Neutrophil (primary cell): ENCODE results near the gene SLC6A16.
"Not testable (repeated sequence)": the region's sequence is repeated elsewhere in the genome, so short reads cannot be mapped to it uniquely, and the experiment has no call there.

ENCODE experiments used
- H3K27ac ChIP-seq: fragments of 200-600 bp; sonication (generic); 2 replicates; pipeline ENCODE4 v1.5.1; 2016; ENCODE audit warnings: mild to moderate bottlenecking, moderate library complexity
- H3K27me3 ChIP-seq: fragments of 200-600 bp; sonication (generic); 2 replicates; pipeline ENCODE4 v1.6.0; 2016; ENCODE audit warnings: mild to moderate bottlenecking
- H3K36me3 ChIP-seq: fragments of 200-600 bp; sonication (generic); 2 replicates; pipeline ENCODE4 v1.5.1; 2017
- H3K4me1 ChIP-seq, 2 experiments: fragments of 200-600 bp in 1 of 2; sonication (generic) in 1 of 2; 1 replicate in 1 of 2; 2 replicates in 1 of 2; pipeline versions ENCODE4 v1.5.1 to v1.6.1; 2013 to 2016; ENCODE audit warnings: low read depth in 1 of 2, low read length in 1 of 2, mild to moderate bottlenecking in 1 of 2, moderate library complexity in 1 of 2; ENCODE audit not compliant: control insufficient read depth in 1 of 2, insufficient read depth in 1 of 2
- H3K4me3 ChIP-seq, 2 experiments: fragments of 200-600 bp in 1 of 2; sonication (generic) in 1 of 2; 1 replicate in 1 of 2; 2 replicates in 1 of 2; pipeline ENCODE4 v1.5.1; 2013 to 2016; ENCODE audit warnings: low read depth in 1 of 2, low read length in 1 of 2, mild to moderate bottlenecking in 1 of 2, moderate library complexity in 1 of 2
- H3K9me3 ChIP-seq: fragments of 200-600 bp; sonication (generic); 2 replicates; pipeline ENCODE4 v1.5.1; 2016
- CTCF ChIP-seq: fragments of 200-600 bp; sonication (generic); IDR thresholded peaks from 2 replicates; pipeline ENCODE4 v1.5.1; 2016; ENCODE audit warnings: antibody characterized with exemption

Gene SLC6A16

DNA sequence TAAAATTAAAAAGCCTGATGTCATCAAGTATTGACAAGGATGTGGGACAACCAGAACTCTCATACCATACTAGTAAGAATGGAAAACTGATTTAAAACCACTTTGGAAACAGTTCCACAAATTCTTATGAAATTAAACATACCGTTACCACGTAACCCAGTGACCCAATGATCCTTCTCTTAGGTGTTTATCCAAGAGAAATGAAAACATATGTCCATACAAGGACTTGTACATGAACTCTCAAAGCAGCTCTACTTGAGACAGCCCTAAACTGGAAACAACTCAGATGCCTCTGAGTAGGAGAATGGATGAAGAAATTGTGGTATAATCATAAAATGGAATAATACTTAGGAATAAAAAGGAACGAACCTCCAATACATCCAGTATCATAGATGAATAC, 27.6 kb downstream of the SLC6A16 start:
- H3K27ac ChIP-seq = no peak overlapping the region
- H3K4me1 ChIP-seq = peaks cover 0 to 3% of the 10 kb centered on the region in 2 experiments
- no peak for TF ChIP-seq CTCF
- H3K36me3 ChIP-seq = no peaks in the 10 kb centered on the region
- H3K9me3 ChIP-seq = no peaks in the 10 kb centered on the region
- H3K27me3 ChIP-seq = peaks cover 13% of the 10 kb centered on the region
- no peak overlapping the region for H3K4me3 ChIP-seq

- no peaks in the 10 kb centered on the region for H3K9me3 ChIP-seq
- H3K27me3 ChIP-seq = peaks cover 8% of the 10 kb centered on the region
- no peak for TF ChIP-seq CTCF
- H3K4me3 ChIP-seq = no peak overlapping the region
- no peaks in the 10 kb centered on the region for H3K4me1 ChIP-seq
- H3K36me3 ChIP-seq = no peaks in the 10 kb centered on the region
- H3K27ac ChIP-seq = no peak overlapping the region
Measured at GRCh38 chr19:49295208-49295880, 29.6 kb downstream of the SLC6A16 start.

DNA sequence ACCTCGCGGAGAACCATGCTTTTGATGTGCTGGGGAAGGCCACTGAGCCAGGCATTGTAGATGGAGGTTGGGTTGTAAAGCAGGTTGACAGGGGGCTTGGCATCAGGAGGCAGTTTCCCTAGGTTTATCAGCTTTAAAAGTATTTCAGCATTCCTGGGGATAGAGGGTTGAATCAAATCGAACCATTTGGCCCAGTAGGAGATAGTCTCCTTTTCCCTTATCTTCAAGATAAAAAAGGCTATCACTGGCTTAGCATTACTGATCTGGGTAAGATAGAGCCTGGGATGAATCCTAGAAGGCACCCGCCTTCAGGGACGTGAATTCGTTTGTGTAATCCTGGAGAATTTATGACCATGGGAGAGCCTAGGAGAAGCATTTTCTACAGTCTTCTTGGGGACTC, 30.6 kb downstream of the SLC6A16 start:
- Histone ChIP-seq H3K27ac (no peak overlapping the region), H3K9me3 (no peaks in the 10 kb centered on the region), H3K27me3 (peaks cover 8% of the 10 kb centered on the region), H3K36me3 (no peaks in the 10 kb centered on the region), H3K4me3 (no peak overlapping the region), H3K4me1 (no peaks in the 10 kb centered on the region)
- TF ChIP-seq CTCF = no peak

DNA sequence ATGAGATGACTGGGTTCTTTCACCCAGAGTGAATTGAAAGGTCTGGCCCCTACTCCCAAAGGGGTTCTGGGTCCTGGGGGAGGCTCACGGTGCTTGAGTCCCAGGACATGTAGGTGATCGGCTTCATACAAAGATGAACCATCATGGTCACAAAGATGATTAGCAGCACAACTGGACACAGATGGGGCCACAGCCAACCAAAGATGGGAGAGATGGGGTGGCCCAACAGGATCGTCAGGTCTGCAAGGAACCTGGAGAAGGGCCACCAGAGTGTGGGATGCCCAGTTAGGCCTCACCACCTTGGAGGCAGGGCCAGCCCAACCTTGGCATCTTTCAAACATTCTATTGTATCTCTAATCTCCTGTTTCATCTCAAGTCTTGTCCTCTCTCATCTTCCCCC, 34.5 kb downstream of the SLC6A16 start:
- Histone ChIP-seq H3K27ac (no peak overlapping the region), H3K27me3 (peaks cover 6% of the 10 kb centered on the region), H3K36me3 (no peaks in the 10 kb centered on the region), H3K4me3 (no peak overlapping the region), H3K4me1 (no peaks in the 10 kb centered on the region), H3K9me3 (no peaks in the 10 kb centered on the region)
- no peak for TF ChIP-seq CTCF

DNA sequence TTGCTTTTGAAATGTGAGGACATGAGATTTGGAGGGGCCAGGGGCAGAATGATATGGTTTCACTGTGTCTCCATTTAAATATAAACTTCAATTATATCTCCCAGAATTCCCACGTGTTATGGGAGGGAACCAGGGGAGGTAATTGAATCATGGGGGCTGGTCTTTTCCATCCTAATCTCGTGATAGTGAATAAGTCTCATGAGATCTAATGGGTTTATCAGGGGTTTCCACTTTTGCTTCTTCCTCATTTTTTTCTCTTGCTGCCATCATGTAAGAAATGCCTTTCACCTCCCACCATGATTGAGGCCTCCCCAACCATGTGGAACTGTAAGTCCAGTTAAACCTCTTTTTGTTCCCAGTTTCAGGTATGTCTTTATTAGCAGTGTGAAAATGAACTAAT, 35.7 kb downstream of the SLC6A16 start:
- H3K27ac ChIP-seq, H3K27me3 ChIP-seq, H3K36me3 ChIP-seq, H3K9me3 ChIP-seq, H3K4me1 ChIP-seq, H3K4me3 ChIP-seq: not testable (repeated sequence)

DNA sequence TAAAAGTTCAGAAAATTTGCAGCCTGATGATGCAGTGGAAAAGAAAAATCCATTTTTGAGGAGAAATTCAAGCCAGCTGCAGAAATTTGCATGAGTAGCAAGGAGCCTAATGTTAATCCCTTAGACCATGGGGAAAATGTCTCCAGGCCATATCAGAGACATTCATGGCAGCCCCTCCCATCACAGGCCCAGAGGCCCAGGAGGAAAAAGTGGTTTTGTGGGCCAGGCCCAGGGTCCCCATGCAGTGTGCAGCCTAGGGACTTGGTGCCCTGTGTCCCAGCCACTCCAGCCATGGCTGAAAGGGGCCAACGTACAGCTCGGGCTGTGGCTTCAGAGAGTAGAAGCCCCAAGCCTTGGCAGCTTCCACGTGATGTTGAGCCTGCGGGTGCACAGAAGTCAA, 36.8 kb downstream of the SLC6A16 start:
- H3K27ac ChIP-seq, H3K9me3 ChIP-seq, H3K4me3 ChIP-seq, H3K36me3 ChIP-seq, H3K27me3 ChIP-seq, H3K4me1 ChIP-seq: not testable (repeated sequence)
